ENCODE measurements around the gene OR51B4.
"Not testable (repeated sequence)": the region's sequence is repeated elsewhere in the genome, so short reads cannot be mapped to it uniquely, and the experiment has no call there.

OR51B4 gene

GRCh38 chr11:5276697-5277096 is 25.0 kb downstream of the OR51B4 start:
- FAIRE-seq: no peak

DNA sequence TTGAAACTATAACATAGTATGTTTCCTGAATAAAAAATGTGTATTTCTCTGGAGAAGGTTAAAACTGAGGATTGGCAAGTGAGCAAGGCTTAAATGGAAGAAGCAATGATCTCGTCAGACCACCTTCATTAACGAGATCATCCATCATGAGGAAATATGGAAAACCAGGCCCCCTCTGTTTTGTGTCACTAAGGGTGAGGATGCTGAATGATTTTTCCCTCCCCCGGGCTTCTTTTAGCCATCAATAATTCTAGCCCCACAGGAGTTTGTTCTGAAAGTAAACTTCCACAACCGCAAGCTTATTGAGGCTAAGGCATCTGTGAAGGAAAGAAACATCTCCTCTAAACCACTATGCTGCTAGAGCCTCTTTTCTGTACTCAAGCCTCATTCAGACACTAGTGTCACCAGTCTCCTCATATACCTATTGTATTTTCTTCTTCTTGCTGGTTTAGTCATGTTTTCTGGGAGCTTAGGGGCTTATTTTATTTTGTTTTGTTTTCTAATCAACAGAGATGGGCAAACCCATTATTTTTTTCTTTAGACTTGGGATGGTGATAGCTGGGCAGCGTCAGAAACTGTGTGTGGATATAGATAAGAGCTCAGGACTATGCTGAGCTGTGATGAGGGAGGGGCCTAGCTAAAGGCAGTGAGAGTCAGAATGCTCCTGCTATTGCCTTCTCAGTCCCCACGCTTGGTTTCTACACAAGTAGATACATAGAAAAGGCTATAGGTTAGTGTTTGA is 26.2 kb downstream of the OR51B4 start:
- no peak for DNase-seq (ENCODE audit: insufficient read length, low spot score)
- no peak for FAIRE-seq

More at GRCh38 chr11:5276697-5277096, 25.0 kb downstream of the OR51B4 start:
- no peak for DNase-seq (ENCODE audit: insufficient read length, low spot score)

DNA sequence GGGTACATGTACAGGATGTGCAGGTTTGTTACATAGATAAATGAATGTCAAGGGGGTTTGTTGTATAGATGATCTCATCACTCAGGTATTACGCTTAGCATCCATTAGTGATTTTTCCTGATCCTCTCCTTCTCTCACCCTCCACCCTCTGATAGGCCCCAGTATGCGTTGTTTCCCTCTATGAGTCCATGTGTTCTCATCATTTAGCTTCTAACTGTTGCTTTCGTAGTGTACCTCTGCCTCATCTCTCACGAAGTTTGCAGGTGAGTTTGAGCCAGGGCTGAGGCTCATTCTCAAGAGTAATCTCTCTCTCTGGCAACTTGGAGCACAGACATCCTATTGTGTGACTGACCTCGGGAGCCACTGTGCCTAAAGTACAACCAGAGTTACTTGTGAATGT is 27.4 kb downstream of the OR51B4 start:
- DNase-seq (ENCODE audit: insufficient read length, low spot score): no peak
- no peak for FAIRE-seq

DNA sequence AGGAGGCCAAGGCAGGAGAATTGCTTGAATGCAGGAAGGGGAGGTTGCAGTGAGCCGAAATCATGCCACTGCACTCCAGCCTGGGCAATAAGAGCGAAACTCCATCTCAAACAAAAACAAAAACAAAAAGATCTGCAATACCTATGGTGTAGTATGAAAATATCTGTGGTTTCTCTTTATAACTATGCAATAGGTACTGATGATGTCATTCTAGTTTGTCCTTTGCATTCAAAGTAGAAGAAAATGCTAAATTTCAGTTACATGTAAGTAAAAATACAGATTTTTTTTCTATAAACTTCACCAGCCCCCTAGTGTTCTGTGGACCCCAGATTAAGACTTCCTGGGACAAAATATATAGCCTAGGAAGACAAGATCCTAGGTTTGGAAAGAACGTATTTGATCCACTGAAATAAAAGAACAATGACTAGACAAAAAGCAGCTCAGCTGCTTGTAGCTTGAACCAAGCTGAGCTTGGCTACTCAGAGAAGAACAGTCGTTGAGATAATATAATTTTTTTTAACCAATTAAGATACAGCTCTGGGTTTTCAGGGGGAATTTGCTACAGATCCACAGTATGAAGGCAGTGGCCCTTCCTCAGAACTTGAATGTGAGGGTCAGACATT is 29.2 kb downstream of the OR51B4 start:
- FAIRE-seq (no peak), DNase-seq (ENCODE audit: insufficient read length, low spot score) (no peak)

- DNase-seq (ENCODE audit: insufficient read length, low spot score) (no peak), FAIRE-seq (no peak)
Measured at GRCh38 chr11:5269715-5270147, 32.0 kb downstream of the OR51B4 start, which contains the start of gene HBE1. HBE1 (minus strand) TSS chr11:5269945; CDS start chr11:5269890, 55 bp downstream.

DNA sequence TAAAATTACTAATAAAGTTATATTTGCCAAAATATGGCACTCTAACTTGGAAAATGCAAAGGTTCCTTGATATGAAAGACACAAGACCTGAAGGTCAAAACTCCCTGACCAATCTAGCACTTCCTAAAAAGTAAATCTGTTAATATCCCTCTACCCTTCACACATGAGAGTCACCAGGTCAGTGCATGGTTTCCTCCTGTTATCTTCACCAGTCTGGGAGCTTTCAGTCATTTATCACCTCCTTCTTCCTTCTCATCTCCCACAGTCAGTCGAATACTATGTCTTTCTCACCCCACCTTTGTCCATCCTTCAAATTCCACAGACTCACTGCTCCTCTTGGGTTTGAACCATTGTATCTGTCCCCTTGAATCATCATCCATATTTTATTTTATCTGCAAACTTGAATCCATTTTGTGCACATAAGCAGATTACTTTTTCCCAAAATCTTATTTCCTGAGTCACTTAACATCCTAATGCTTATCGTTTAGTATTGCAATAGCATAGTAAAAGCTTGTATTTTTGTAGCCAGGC is 34.6 kb downstream of the OR51B4 start:
- FAIRE-seq: no peak
- DNase-seq (ENCODE audit: insufficient read length, low spot score): no peak

GRCh38 chr11:5266609-5267008 is 35.1 kb downstream of the OR51B4 start:
- no peak for DNase-seq (ENCODE audit: insufficient read length, low spot score)

DNA sequence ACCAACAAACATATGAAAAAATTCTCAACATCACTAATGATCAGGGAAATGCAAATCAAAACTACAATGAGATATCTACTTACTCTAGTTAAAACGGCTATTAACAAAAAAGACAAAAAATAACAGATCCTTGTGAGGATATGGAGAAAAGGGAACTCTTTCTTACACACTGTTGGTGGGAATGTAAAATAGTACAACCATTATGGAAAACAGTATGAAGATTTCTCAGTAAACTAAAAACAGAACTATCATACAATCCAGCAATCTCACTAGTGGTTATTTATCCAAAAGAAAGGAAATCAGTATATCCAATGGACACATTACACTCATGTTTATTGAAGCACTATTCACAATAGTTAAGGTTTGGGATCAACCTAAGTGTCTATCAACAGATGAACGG is 35.9 kb downstream of the OR51B4 start:
- no peak for FAIRE-seq
- no peak for DNase-seq (ENCODE audit: insufficient read length, low spot score)

More at GRCh38 chr11:5266609-5267008, 35.1 kb downstream of the OR51B4 start:
- no peak for FAIRE-seq

- DNase-seq (ENCODE audit: insufficient read length, low spot score): no peak
- no peak for FAIRE-seq
Measured at GRCh38 chr11:5258543-5259262, 43.0 kb downstream of the OR51B4 start.

GRCh38 chr11:5257296-5257695 is 44.5 kb downstream of the OR51B4 start:
- no peak for DNase-seq (ENCODE audit: insufficient read length, low spot score)
- FAIRE-seq: no peak

- peak; percentile 62 for FAIRE-seq
- DNase-seq (ENCODE audit: insufficient read length, low spot score): not testable (repeated sequence)
Measured at GRCh38 chr11:5254646-5255413, 46.9 kb downstream of the OR51B4 start, which contains the start of gene HBG2. HBG2 (minus strand) TSS chr11:5254781; CDS start chr11:5254728, 53 bp downstream.

DNA sequence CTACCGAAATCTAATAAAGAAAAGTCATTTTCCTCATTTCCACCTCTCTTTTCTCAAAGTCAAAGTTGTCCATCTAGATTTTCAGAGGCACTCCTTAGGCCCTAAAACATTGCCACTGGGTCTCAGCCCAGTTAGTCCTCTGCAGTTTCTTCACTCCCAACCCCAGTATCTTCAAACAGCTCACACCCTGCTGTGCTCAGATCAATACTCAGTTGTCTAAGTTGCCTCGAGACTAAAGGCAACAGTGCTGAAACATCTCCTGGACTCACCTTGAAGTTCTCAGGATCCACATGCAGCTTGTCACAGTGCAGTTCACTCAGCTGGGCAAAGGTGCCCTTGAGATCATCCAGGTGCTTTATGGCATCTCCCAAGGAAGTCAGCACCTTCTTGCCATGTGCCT is 47.7 kb downstream of the OR51B4 start:
- not testable (repeated sequence) for DNase-seq (ENCODE audit: insufficient read length, low spot score); FAIRE-seq

DNA sequence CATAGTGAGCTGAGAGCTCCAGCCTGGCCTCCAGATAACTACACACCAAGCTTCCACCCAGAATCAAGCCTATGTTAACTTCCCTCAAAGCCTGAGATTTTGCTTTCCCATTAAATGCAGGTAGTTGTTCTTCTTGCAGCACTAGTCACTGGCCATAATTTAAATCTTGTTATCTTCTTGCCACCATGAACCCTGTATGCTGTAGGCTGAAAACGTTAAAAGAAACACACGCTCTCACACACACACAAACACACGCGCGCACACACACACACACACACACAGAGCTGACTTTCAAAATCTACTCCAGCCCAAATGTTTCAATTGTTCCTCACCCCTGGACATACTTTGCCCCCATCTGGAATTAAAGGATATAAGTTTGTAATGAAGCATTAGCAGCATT is 48.3 kb downstream of the OR51B4 start:
- not testable (repeated sequence) for DNase-seq (ENCODE audit: insufficient read length, low spot score); FAIRE-seq

DNA sequence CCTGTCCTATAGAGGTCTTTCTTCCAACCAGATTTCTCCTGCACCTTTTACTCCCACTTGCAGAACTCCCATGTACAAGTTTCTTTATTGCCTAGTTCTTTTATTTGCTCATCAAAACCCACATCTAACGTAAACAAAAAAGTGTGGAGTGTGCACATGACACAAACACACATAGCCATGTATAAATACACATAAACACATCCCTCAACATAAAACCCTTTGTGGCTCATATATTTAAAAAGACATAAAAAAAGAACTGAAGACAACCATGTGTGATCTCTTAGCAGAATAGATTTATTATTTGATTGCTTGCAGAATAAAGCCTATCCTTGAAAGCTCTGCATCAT is 48.9 kb downstream of the OR51B4 start:
- no peak for DNase-seq (ENCODE audit: insufficient read length, low spot score)
- no peak for FAIRE-seq

DNA sequence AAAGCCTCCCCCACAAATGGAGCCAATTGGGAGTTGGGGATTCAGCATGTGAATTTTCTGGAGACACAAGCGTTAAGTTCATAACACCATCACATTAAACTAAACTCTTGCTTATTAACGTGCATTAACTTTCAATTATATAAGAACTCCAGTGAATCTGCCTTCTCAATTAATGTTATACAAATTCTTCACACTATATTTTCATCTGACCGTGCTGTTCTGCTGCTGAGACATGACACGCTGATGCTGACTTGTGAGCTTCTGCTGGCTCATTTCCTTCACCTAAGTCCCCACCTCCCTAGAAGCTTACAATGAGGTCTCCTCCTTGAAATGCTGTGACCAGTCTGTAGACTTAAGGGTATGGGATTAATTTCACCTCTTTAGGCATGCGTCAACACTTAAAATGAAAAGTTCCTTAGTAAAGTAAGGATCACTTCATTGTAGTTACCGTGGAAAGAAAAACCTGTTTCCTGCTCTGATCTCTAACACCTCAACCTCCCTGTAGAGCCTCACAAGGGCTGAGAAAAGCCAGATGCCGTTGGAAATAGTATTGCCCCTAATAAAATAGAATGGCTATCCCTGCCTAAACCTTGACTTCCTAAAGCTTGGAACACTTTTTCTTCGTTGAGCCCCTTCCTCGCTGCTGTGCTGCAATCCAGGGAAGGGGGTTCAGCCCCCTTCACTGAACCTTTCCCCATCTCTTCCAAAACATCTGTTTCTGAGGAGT is 49.4 kb downstream of the OR51B4 start:
- DNase-seq (ENCODE audit: insufficient read length, low spot score): no peak
- no peak for FAIRE-seq

DNA sequence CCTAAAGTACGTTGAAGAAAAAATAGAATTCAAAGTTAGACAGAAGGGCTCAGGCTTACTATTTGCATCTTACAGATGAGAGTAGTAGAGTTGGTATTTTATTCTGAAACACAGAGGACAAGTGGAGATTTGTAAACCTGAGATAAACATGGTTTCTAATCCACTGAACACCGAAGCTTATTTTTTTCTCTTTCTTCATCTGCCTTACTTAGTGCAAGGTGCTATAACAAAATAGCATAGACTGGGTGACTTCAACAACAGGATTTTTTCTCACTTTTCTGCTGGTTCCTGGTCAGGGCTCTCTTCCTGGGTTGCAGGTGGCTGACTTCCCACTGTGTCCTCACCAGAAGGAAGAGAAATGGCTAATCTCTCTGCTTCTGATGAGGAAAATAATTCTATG is 50.0 kb downstream of the OR51B4 start:
- FAIRE-seq (no peak), DNase-seq (ENCODE audit: insufficient read length, low spot score) (no peak)
